ENCODE results near the gene ISYNA1. TPM values are rescaled to one million over a fixed set of nuclear protein-coding genes. Genes with fewer than 3 reads are reported as not detected.

ISYNA1 gene
- total and polyA plus RNA-seq, 4 donors, result 14.7 to 56.7 (median 25.0) TPM

GRCh38 chr19:18434411-18435175, 3.3 kb downstream of the ISYNA1 start:
- Histone ChIP-seq H3K36me3 (ENCODE audit: control insufficient read depth in 4 of 4, insufficient read depth in 4 of 4, low read length in 4 of 4) (peaks cover 0 to 6% (median 0%) of the 10 kb centered on the region in 4 donors), H3K9me3 (ENCODE audit: control insufficient read depth in 4 of 4, insufficient read depth in 3 of 4, low read length in 3 of 4) (no peaks in the 10 kb centered on the region), H3K4me1 (ENCODE audit: control insufficient read depth in 5 of 5, insufficient read depth in 5 of 5, low read length in 5 of 5) (peaks cover 0 to 44% (median 16%) of the 10 kb centered on the region in 5 donors), H3K27me3 (ENCODE audit: control insufficient read depth in 3 of 3, insufficient read depth in 3 of 3, low read length in 2 of 3) (no peaks in the 10 kb centered on the region), H3K9ac (ENCODE audit: insufficient read depth in 1 of 2, low read length in 2 of 2) (no peak overlapping the region), H3K4me3 (no peak overlapping the region), H3K27ac (ENCODE audit: low read depth in 1 of 2, low read length in 1 of 2) (no peak overlapping the region)
- TF ChIP-seq CTCF (IDR thresholded peaks at IDR 0.05; ENCODE audit: control extremely low read depth, extremely low read depth), result no peak
- ATAC-seq (ENCODE audit: insufficient read depth, low FRiP score) (no peak), DNase-seq (no peak)
- 85 to 87% methylated on average over 19 to 21 of the region's 21 CpGs for WGBS, 2 donors

- H3K36me3 ChIP-seq (ENCODE audit: control insufficient read depth in 4 of 4, insufficient read depth in 4 of 4, low read length in 4 of 4), result peaks cover 0 to 6% (median 0%) of the 10 kb centered on the region in 4 donors
- no peak overlapping the region for H3K9ac ChIP-seq (ENCODE audit: insufficient read depth in 1 of 2, low read length in 2 of 2)
- H3K4me1 ChIP-seq (ENCODE audit: control insufficient read depth in 5 of 5, insufficient read depth in 5 of 5, low read length in 5 of 5), result peaks cover 0 to 46% (median 24%) of the 10 kb centered on the region in 5 donors
- no peaks in the 10 kb centered on the region for H3K9me3 ChIP-seq (ENCODE audit: control insufficient read depth in 4 of 4, insufficient read depth in 3 of 4, low read length in 3 of 4)
- no peak overlapping the region for H3K27ac ChIP-seq (ENCODE audit: low read depth in 1 of 2, low read length in 1 of 2)
- DNase-seq, result peak; percentile 49 to 73 (median 62)
- ATAC-seq (ENCODE audit: insufficient read depth, low FRiP score), result no peak
- WGBS, 2 donors, result 12 to 25% methylated on average over 19 to 60 of the region's 60 CpGs
- H3K27me3 ChIP-seq (ENCODE audit: control insufficient read depth in 3 of 3, insufficient read depth in 3 of 3, low read length in 2 of 3), result no peaks in the 10 kb centered on the region
- no peak overlapping the region for H3K4me3 ChIP-seq
- no peak for TF ChIP-seq CTCF (IDR thresholded peaks at IDR 0.05; ENCODE audit: control extremely low read depth, extremely low read depth)
Observed at GRCh38 chr19:18433735-18434398, 4.1 kb downstream of the ISYNA1 start.

- no peak for ATAC-seq (ENCODE audit: insufficient read depth, low FRiP score)
- peak; percentile 64 to 74 (median 73) for DNase-seq
- Histone ChIP-seq H3K36me3 (ENCODE audit: control insufficient read depth in 4 of 4, insufficient read depth in 4 of 4, low read length in 4 of 4) (peaks cover 0 to 7% (median 0%) of the 10 kb centered on the region in 4 donors), H3K9ac (ENCODE audit: insufficient read depth in 1 of 2, low read length in 2 of 2) (no peak overlapping the region), H3K27me3 (ENCODE audit: control insufficient read depth in 3 of 3, insufficient read depth in 3 of 3, low read length in 2 of 3) (no peaks in the 10 kb centered on the region), H3K9me3 (ENCODE audit: control insufficient read depth in 4 of 4, insufficient read depth in 3 of 4, low read length in 3 of 4) (no peaks in the 10 kb centered on the region), H3K27ac (ENCODE audit: low read depth in 1 of 2, low read length in 1 of 2) (no peak overlapping the region), H3K4me3 (peak overlapping the region; percentile 15), H3K4me1 (ENCODE audit: control insufficient read depth in 5 of 5, insufficient read depth in 5 of 5, low read length in 5 of 5) (peaks cover 0 to 42% (median 24%) of the 10 kb centered on the region in 5 donors)
- WGBS, 2 donors, result 12% methylated on average over 37 to 59 of the region's 59 CpGs
- no peak for TF ChIP-seq CTCF (IDR thresholded peaks at IDR 0.05; ENCODE audit: control extremely low read depth, extremely low read depth)
Observed at GRCh38 chr19:18433015-18433691, 4.8 kb downstream of the ISYNA1 start.
